GM18909 (cell line): Measurements from ENCODE around the gene CD2AP.
"Not testable (repeated sequence)": the region's sequence is repeated elsewhere in the genome, so short reads cannot be mapped to it uniquely, and the experiment has no call there.

Experiments
- ATAC-seq: cut with Tn5 transposase; IDR thresholded peaks from one replicate; pipeline ENCODE4 v1.9.1; 2021; ENCODE audit warnings: mild to moderate bottlenecking; ENCODE audit not compliant: unreplicated experiment, poor library complexity

The CD2AP gene

DNA sequence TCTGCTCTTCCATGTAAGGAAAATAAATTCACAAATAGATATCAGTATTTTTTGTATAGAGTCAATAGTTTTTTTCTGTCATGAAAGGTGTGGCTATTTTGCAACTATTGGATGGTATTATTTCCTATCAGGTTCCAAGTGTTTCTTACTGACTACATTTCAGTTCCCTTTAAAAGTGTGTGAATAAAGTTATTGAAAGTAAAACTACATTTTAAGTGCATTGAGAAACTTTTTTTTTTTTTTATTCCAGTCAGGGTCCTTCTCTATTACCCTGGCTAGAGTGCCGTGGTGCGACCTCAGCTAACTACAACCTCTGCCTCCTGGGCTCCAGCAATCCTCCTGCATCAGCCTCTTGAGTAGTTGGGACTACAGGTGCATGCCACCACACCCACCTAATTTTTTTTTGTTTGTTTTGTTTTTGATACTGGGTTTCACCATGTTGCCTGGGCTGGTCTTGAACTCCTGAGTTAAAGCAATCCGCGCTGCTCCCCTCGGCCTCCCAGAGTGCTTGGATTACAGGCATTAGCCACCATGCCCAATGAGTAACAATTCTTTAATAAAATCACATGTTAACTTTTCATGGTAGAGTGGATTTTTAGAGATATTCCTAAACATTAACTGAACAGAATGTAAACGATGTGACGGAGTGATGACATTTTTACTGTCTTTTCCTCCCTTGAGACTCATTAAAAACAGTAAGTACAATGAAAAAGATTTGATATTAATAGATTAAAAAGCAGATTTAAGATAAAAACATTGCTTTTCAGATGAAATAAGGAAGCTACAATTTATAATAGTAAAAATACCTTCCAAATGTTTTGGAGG, 151.1 kb downstream of the CD2AP start:
- ATAC-seq, result no peak

DNA sequence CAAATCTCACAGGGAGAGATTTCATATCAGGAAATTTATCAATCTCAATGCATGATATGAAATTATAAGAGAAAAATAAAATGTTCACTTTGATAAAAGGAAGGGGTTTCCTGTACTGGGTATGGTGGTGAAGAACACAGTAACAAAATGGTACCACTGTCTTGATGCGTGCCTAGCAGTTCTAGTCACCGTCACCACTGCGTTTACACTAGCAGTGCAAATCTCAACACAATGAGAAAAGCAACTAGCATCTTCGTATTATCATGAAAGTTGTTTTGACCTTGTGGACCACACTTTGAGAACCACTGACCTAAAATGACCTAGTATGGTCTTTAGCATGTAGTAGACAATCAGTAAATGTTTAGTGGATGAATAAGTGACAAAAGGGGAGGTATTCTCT, 152.4 kb downstream of the CD2AP start:
- ATAC-seq, result no peak

DNA sequence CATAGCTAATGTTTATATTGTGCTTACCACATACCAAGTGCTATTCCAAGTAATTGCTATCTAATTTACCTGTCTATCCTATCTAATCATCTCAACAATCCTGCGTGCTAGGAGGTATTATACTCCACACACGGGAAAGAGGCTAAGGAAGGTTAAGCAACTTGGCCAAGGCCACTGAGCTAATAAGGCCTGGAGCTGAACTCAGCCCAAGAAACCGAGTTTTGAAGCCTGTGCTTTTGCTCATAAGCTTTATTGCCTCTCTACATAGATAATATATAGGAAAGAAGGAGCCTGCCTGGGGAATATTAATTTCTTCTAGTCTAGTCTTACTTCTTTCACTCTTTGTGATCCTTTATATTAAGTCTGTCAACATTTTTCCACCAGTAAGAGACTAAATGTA, 153.0 kb downstream of the CD2AP start:
- no peak for ATAC-seq

DNA sequence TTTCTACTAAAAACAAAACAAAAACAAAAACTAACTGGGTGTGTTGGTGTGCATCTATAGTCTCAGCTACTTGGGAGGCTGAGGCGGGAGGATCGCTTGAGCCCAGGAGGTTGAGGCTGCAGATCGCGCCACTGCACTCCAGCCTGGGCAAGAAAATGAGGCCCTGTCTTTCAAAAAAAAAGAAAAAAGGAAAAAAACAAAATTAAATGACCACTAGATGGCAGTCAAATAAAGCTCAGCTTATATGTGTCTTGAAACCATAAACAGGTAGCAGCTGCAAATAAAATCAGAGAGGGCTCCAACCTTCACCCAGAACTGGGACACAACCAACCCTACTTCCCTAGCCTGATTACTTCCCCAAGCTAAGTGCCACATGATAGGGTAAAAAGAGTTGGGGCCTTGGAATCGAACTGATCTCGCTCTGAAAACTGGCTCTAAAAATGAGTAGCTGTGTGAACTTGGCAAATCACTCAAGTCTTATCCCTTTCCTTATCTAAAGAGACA, 153.7 kb downstream of the CD2AP start:
- ATAC-seq, result peak; percentile 57

DNA sequence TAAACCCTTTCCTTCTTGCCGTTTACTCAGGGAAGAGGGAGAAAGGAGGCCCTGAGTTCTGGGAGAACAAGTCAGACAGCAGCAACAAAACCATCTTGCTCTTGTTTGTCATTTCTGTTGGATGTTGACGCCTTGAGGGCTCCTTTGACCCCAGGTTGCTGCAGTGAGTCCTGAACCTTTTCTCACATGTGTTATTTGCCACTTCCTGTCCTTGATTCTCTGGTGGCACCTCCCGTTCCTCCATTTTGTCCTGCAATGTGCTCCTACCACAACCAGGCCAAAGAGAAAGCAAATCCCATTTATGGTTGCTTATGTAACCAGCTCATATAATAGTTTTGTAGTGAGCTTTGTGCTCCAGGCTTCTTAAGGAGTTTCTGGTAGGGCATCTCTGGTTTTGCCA, 154.2 kb downstream of the CD2AP start:
- no peak for ATAC-seq

DNA sequence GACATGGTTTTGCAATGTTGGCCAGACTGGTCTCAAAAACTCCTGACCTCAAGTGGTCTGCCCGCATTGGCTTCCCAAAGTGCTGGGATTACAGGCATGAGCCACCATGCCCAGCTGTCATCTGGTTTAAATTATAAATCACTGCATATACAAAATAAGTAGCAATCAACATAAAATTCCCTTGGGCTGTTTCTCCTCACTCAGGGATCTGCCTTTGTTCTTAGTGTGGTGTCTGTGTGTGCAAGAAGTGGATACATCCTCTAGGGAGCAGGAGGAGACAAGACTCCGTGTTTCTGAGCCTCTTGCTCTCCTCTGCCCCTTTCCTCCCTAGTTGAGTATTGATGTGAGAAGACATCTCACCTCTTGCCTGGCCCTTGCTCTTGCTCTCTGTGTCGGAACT, 155.6 kb downstream of the CD2AP start:
- no peak for ATAC-seq

DNA sequence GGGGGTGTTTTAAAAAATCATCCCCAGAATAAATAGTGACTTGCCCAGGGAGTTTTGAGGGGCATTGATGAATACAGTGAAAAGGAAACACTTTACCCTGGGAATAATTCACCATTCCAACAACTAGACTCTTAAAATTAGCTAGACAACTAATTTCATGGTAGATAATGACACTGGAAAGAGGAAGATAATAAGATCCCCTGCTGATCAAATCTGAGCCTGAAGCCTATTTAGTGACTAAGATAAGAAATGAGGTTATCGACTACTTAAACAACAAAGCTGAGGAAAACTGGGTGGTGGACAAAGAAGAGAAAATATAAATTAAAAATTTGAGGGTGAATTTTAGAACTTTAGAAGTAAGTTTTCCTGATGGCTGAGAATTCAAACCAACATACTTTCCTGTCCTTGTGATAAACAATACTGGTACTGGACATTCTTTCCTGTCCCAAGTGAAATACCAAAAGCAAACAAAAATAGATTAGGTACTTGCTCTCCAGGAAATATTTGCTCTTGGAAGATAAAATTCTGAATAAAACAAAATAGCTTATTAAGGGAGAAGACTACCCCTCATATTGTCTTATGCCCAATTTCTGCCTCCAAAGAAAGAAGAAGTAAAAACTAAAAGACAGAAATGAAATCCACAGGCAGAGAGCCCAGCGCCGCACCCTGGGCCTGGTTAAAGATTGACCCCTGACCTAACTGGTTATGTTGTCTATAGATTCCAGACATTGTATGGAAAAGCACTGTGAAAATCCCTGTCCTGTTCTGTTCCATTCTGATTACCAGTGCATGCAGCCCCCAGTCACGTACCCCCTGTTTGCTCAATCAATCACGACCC, 156.8 kb downstream of the CD2AP start:
- ATAC-seq, result no peak

DNA sequence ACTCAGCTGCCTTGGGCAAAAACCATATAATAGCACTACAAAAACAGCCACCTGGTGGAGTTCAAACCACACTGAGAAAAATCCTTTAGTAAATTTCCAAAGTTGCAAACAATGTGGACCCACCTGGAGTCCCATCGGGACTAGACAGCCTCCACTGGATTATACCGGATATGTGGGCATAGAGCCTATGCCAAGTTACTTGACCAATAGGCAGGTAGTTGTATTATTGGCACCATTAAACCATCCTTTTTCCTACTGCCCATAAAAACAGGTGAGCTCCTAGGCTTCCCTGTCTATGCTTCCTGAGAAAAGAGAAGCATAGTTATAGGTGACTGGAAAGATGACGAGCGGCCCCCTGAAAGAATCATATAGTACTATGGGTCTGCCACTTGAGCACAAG, 169.1 kb downstream of the CD2AP start:
- ATAC-seq, result no peak

DNA sequence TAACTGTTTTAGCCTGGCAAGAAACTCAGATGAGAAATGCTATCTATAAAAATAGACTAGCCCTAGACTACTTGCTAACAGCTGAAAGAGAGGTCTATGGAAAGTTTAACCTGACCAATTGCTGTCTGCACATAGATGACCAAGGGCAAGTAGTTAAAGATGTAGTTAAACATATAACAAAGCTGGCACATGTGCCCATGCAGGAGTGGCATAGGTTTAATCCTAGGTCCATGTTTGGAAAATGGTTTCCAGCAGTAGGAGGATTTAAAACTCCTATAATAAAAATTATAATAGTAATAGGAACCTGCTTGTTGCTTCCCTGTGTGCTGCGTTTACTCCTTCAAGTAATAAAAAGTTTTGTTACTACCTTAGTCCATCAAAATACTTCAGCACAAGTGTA, 169.6 kb downstream of the CD2AP start:
- ATAC-seq, result no peak

DNA sequence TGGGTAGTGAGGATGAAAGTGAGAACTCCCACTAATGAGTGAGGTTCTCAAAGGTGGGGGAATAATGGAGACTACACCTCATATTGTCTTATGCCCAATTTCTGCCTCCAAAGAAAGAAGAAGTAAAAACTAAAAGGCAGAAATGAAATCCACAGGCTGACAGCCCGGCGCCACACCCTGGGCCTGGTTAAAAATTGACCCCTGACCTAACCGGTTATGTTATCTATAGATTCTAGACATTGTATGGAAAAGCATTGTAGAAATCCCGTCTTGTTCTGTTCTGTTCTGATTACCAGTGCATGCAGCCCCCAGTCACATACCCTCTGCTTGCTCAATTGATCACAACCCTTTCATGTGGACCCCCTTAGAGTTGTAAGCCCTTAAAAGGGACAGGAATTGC, 170.0 kb downstream of the CD2AP start:
- not testable (repeated sequence) for ATAC-seq

DNA sequence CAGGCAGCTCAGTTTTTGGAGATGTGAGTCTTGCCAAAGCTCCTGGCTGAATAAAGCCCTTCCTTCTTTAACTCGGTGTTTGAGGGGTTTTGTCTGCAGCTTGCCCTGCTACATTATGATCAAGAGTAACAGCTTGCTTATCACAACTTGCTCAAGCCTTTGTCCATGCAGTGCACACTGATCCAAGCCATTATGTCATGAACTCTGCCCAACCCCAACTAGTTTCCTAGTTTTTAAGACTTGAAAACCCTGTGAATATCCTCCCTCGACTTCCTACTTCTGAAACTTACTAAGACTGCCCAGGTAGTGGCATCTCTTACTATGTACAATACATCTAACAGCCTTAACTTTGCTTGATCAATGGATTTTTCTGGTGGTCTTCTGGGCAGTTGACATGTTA, 170.4 kb downstream of the CD2AP start:
- no peak for ATAC-seq

DNA sequence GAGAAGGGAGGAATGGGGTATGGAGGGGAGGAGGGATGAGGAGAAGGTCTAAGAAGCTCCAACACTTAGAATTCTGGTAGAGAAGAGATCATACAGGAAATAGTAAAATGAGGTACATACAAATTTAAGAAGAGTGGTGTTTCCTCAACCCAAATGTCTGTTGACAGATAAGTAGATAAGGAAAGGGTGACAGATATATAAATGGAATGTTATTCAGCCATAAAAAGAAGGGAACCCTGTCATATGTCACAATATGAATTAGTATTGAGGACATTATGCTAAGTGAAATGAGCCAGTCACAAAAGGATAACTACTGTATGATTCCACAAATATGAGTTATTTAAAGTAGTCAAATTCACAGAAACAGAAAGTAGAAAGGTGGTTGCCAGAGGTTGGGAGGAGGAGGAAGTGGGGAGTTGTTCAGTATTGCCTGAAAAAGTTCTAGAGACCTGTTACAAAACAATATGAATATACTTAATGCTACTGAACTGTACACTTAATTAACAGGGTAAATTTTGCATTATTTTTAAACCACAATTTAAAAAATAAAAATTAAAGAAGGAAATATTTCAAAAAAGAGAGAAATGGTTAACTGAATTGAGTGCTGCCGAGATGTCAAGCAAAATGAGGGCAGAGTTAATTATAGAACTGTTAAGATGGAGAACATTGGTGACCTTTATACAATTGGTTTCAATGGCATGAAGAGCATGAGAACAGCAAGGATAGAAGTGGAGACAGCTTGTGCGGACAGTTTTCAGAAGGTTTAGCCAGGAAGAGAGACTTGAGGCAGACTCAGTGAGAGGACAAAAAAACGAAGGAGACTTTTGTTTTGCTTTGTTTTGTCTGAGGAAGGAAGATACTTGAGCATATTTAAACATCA, 173.2 kb downstream of the CD2AP start:
- no peak for ATAC-seq

DNA sequence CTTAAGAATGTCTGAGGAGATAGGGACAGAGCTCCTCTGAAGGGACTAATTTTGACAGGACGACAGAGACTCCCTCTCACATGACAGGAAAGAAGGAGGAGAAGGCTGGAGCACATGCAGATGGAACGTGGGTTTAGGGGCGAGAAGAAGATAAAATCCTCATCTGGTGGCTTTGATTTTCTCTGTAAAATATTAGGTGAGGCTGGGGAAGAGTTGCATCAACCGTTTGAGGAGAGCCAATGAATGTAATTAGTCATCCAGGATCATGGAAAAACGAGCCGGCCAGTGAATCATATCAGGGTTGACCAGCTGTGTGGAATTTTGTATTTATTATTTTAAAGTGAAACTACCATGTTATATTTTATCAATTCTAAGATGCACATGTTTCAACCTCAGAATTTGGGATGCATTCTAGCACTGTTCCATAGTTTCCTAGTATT, 173.9 kb downstream of the CD2AP start:
- ATAC-seq, result no peak

DNA sequence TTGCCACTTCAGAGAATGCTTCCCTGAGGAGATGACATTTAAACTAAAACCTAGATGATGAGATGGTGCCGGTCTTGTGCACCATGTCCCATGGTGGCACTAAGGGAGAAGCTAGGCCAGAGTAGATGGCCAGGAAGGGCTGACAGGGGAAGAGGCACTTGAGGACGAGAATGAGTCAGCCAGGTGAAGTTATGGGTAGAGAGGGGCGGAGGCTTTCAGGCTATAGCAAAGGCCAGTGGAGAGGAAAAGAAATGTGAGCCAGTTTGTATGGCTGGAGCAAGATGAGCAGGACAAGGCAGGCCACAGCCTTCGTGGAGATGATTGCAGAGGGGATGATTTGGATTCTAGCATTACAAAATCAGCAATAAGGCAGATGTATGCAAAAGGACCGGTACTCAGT, 176.1 kb downstream of the CD2AP start:
- no peak for ATAC-seq

DNA sequence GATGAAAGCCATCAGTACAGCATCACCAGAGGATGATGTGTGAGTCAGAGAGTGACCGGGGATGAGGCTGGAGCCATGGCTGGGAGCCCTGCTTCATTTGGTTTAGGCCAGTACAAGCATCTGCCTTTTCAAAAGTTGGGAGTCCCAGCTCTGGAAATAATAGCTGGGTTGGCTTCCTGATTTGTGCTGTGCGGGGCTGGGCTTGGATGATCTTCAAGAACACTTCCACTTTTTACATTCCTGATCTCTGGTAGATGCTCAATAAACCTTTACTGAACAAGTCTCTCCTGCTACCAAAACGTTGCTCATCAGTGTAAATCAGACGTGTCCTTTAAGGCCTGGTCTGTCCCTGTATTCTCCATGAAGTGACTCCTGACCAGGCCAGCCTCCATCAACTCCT, 176.7 kb downstream of the CD2AP start:
- no peak for ATAC-seq

DNA sequence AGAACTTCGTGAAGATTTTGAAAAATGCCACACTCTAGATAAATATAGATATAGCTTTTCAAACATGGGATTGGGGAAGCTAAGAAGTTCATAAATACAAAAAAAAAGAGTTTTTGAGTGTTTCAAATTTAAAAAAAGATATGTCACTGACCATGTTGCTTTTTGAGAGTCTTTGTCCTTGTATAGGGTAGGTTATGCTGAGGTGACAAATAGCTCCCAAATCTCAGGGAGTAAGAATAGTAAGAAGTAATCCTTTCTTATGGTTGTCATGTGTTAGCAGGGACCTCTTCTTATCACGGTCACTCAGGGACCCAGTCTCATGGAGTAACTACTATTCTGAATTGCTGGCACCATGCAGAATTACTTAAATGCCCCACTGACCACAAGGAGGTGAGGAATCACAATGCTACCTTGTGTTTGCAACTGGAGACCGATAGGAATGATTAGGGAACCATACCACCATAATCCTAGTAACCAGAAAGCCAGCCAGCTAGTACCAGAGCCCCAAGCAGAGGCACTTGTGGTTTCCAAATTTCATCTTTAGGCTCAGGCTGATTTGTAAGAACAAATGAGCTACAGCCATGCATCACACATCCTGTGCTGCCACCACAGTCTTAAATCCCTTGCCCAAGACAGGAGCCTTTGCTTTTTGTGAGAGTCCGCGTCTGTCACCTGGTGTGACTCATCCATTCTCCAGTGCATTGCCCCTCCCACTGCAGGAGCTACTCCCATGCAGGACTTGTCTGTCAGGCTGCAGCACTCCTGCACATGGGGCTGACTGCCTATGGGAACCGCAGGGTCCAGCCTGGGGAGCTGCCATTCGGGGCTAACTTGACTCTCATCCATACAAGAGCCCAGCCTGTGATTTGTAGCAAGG, 178.4 kb downstream of the CD2AP start:
- ATAC-seq, result peak; percentile 40

DNA sequence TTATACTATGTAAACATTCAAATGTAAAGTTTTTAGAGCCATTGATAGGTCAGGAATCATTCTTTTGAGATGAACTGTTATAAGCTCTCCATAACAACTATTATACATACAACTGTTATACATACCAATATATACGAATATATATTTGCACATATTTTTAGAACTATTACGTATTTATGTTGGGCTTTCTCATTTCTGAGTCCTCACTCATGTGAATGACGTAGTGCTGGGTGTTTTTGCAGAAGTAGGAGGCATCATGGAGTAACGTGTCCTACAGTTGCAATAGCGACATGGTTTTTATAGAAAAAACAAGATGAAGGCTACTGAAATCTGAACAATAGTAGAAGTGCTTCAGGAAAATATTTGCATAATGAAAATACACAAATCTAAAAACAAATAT, 184.4 kb downstream of the CD2AP start:
- ATAC-seq, result no peak

DNA sequence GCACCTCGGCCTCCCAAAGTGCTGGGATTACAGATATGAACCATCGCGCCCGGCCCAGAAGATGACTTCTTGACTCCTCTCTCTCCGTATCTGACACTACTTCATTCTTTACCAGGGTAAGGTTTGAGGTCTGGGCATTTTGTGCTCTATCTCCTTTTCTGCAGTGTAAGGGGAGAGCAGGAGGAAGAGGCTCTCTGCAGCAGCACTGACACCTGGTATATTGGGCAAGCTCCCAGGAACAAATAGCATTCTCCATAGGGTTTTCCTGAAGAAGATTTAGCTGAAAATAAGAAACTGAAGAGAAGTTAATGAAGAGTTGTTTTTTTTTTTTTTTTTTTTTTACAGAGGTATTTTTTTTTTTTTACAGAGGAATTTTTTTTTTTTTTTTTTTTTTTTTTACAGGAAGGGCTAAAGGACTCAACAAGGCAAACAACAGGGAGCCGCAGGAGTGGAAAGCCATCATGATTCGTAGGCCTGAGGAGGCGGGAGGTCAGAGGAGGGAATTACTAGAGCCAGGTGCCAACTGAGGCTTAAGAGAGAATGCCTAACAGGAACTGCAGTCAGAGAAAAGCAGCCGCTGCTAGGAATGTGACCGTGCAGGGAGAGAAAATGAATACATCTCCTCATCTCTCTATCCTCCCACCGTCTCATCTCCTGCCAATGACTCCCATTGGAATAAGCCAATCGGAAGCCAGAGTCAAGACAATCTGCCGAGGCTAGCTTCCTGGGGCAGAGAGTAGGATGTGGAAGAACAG, 186.1 kb downstream of the CD2AP start:
- ATAC-seq, result no peak

DNA sequence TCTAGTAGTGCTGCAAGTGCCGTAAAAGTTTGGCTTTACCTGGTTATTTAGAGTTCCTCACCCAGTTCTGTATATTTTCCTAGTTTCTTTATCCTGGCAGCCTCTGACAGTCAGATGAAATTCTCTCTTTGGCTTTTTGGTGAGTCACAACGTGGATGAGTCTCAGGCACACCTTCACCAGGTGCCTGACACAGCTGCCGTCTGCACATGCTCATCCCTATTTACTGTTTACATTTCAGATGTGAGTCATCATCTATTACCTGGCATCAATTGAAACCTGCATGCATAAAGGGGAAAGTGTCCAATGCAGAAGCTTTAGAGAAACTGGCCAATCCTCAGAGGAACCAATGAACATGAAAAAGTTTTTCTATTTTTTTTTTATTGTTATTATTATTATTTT, 187.5 kb downstream of the CD2AP start:
- ATAC-seq, result no peak
